Neural progenitor cell (in vitro differentiated cells): ENCODE data around the gene ABL1. TPM values are rescaled to one million over a fixed set of nuclear protein-coding genes. Genes with fewer than 3 reads are reported as not detected.

ENCODE experiments used
- DNase-seq: peaks from one replicate; pipeline ENCODE4 v3.0.0-alpha.2; 2016; ENCODE audit warnings: low spot score
- H2AFZ ChIP-seq: fragments of 200-600 bp; sonication (generic); replicated peaks from 2 replicates; pipeline ENCODE4 v1.6.1; 2016; ENCODE audit warnings: antibody characterized with exemption
- H3F3A ChIP-seq: fragments of 200-600 bp; sonication (generic); 2 replicates; pipeline ENCODE4 v1.6.1; 2016; ENCODE audit warnings: antibody characterized with exemption, low read depth
- H3K27ac ChIP-seq: fragments of 200-600 bp; sonication (generic); 2 replicates; pipeline ENCODE4 v1.5.1; 2016; ENCODE audit warnings: mild to moderate bottlenecking
- H3K27me3 ChIP-seq: fragments of 200-600 bp; sonication (generic); 2 replicates; pipeline ENCODE4 v1.6.1; 2016; ENCODE audit warnings: mild to moderate bottlenecking, moderate library complexity
- H3K36me3 ChIP-seq: fragments of 200-600 bp; sonication (generic); 2 replicates; pipeline ENCODE4 v1.5.1; 2016
- H3K4me1 ChIP-seq: fragments of 200-600 bp; sonication (generic); 2 replicates; pipeline ENCODE4 v1.6.1; 2016; ENCODE audit warnings: mixed run types
- H3K4me2 ChIP-seq: fragments of 200-600 bp; sonication (generic); 2 replicates; pipeline ENCODE4 v1.6.1; 2016
- H3K4me3 ChIP-seq: fragments of 200-600 bp; sonication (generic); 2 replicates; pipeline ENCODE4 v1.5.1; 2016
- H3K79me2 ChIP-seq: fragments of 200-600 bp; sonication (generic); 2 replicates; pipeline ENCODE4 v1.6.1; 2016; ENCODE audit warnings: low read depth
- H3K9ac ChIP-seq: fragments of 200-600 bp; sonication (generic); 2 replicates; pipeline ENCODE4 v1.6.1; 2016
- H3K9me3 ChIP-seq: fragments of 200-600 bp; sonication (generic); 2 replicates; pipeline ENCODE4 v1.5.1; 2016; ENCODE audit warnings: low read depth
- H4K20me1 ChIP-seq: fragments of 200-600 bp; sonication (generic); 2 replicates; pipeline ENCODE4 v1.6.1; 2016; ENCODE audit warnings: low read depth
- H3K27ac Mint-ChIP-seq: 3 replicates; pipeline ENCODE4 v1.8.0; 2021; ENCODE audit warnings: mixed read lengths
- H3K27me3 Mint-ChIP-seq: 2 replicates; pipeline ENCODE4 v1.8.0; 2022; ENCODE audit warnings: low read depth, mild to moderate bottlenecking, inconsistent platforms, moderate library complexity, mixed read lengths; ENCODE audit not compliant: insufficient read depth
- H3K36me3 Mint-ChIP-seq: 3 replicates; pipeline ENCODE4 v1.8.0; 2021; ENCODE audit warnings: mixed read lengths
- H3K4me1 Mint-ChIP-seq: 3 replicates; pipeline ENCODE4 v1.8.0; 2021; ENCODE audit warnings: mixed read lengths
- H3K4me3 Mint-ChIP-seq: 3 replicates; pipeline ENCODE4 v1.8.0; 2021; ENCODE audit warnings: mild to moderate bottlenecking, moderate library complexity, mixed read lengths
- H3K9me3 Mint-ChIP-seq: 3 replicates; pipeline ENCODE4 v1.8.0; 2020; ENCODE audit warnings: mixed read lengths
- EZH2 ChIP-seq: fragments of 200-600 bp; sonication (generic); IDR thresholded peaks from 2 replicates; pipeline ENCODE4 v1.6.1; 2017; ENCODE audit warnings: antibody characterized with exemption, mild to moderate bottlenecking, moderate library complexity
- EZH2phosphoT487 ChIP-seq: fragments of 200-600 bp; sonication (generic); IDR thresholded peaks from 2 replicates; pipeline ENCODE4 v1.6.1; 2017; ENCODE audit warnings: antibody characterized with exemption
- total RNA-seq: library from RNA; depleted of rRNA; stranded (reverse); fragments of >200 nt; gene quantifications from 2 replicates; pipeline ENCODE4 v1.2.3, GENCODE V29; 2015; ENCODE audit warnings: low replicate concordance
- TF ChIP-seq, protein P1 (sequence below): fragments of 200-600 bp; sonication (generic); IDR thresholded peaks from 2 replicates; pipeline ENCODE4 v1.5.1; 2017; ENCODE audit warnings: antibody characterized with exemption, mild to moderate bottlenecking

The ABL1 gene
- total RNA-seq, 1 donor from 2014 or later: 38.4 TPM

DNA sequence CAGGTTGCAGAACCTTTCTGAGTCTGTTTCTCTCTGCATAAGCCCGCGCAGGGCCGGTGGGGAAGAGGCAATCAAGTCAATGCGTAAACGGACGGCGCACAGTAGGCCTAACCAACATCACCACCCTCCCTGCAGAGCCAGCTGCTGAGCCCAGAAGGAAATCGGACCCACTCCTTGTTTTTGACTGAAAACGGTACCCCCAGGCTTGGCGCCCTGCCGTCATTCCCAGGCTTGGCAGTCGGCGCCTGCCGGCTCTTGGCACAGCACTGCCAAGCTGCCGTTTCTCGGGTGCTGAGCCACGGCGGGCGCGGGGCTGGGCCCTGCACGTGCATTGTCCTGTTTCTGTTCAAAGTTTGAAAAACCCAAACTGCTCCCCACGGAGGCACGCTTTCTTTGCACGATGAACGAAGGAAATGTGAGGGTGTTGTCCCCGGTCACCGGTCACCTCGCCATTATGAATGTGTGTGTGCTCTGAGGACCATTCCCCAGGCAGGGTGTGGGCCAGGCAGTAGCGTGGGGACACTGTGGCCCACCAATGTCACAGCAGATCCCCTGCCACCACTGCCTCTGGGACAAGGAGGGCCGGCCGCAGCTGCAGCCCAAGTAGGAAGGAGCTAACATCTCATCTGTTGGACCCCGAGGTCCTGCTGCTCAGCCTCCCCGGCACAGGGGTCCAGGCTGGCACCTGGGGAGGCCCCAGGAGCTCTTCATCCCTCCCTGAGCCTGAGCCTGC, 83.9 kb downstream of the ABL1 start:
- H3K4me3 ChIP-seq: no peak overlapping the region
- H3K27ac ChIP-seq: no peak overlapping the region
- H3K4me1 Mint-ChIP-seq: peaks cover 44% of the 10 kb centered on the region
- H2AFZ ChIP-seq: no peak overlapping the region
- TF ChIP-seq, protein P1, sequence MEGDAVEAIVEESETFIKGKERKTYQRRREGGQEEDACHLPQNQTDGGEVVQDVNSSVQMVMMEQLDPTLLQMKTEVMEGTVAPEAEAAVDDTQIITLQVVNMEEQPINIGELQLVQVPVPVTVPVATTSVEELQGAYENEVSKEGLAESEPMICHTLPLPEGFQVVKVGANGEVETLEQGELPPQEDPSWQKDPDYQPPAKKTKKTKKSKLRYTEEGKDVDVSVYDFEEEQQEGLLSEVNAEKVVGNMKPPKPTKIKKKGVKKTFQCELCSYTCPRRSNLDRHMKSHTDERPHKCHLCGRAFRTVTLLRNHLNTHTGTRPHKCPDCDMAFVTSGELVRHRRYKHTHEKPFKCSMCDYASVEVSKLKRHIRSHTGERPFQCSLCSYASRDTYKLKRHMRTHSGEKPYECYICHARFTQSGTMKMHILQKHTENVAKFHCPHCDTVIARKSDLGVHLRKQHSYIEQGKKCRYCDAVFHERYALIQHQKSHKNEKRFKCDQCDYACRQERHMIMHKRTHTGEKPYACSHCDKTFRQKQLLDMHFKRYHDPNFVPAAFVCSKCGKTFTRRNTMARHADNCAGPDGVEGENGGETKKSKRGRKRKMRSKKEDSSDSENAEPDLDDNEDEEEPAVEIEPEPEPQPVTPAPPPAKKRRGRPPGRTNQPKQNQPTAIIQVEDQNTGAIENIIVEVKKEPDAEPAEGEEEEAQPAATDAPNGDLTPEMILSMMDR: no peak
- no peak for TF ChIP-seq EZH2phosphoT487
- no peak for TF ChIP-seq EZH2
- peak overlapping the region; percentile 66 for H3K27ac Mint-ChIP-seq
- no peaks in the 10 kb centered on the region for H3K36me3 Mint-ChIP-seq
- H3F3A ChIP-seq: peaks cover 13% of the 10 kb centered on the region
- H3K9me3 Mint-ChIP-seq: peaks cover 3% of the 10 kb centered on the region
- H3K4me2 ChIP-seq: no peak overlapping the region
- H3K27me3 ChIP-seq: no peaks in the 10 kb centered on the region
- H3K27me3 Mint-ChIP-seq: peaks cover 33% of the 10 kb centered on the region
- no peaks in the 10 kb centered on the region for H3K9me3 ChIP-seq
- H3K4me3 Mint-ChIP-seq: no peak overlapping the region
- no peaks in the 10 kb centered on the region for H3K36me3 ChIP-seq
- no peak for DNase-seq
- H3K79me2 ChIP-seq: no peaks in the 10 kb centered on the region
- H3K4me1 ChIP-seq: peaks cover 44% of the 10 kb centered on the region
- H4K20me1 ChIP-seq: peaks cover 26% of the 10 kb centered on the region
- no peak overlapping the region for H3K9ac ChIP-seq

- Histone ChIP-seq H3K27ac (no peak overlapping the region), H3K4me2 (no peak overlapping the region), H3K4me1 (peaks cover 39% of the 10 kb centered on the region), H3K4me3 (no peak overlapping the region), H3K27me3 (no peaks in the 10 kb centered on the region), H3K9me3 (no peaks in the 10 kb centered on the region), H3K79me2 (no peaks in the 10 kb centered on the region), H3K36me3 (no peaks in the 10 kb centered on the region), H2AFZ (no peak overlapping the region), H3F3A (peaks cover 10% of the 10 kb centered on the region), H3K9ac (no peak overlapping the region), H4K20me1 (peaks cover 26% of the 10 kb centered on the region)
- Mint-ChIP-seq H3K4me3 (no peak overlapping the region), H3K27me3 (peaks cover 33% of the 10 kb centered on the region), H3K9me3 (peaks cover 3% of the 10 kb centered on the region), H3K36me3 (no peaks in the 10 kb centered on the region), H3K27ac (no peak overlapping the region), H3K4me1 (peaks cover 42% of the 10 kb centered on the region)
- no peak for DNase-seq
- no peak for TF ChIP-seq EZH2phosphoT487
- no peak for TF ChIP-seq EZH2
- TF ChIP-seq, protein P1: no peak
Observed at GRCh38 chr9:130919559-130920145, 84.6 kb downstream of the ABL1 start.

DNA sequence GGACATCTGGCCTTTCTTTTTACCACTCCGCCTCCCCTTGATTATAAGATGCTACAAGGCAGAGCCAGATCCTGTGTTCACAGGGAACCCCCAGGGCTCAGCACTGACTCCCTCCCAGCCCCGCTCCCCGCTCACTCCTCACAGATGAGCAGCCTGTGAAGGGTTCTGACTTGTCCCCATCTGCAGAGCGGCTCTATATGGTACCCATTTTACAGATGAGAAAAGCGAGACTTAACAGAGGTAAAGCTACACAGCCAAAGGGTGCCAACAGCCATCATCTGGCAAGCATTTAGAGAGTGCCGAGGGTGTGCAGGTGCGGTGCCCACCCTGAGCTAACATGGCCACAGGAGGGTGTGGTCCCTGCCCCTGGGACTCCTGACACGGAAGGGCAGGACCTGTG, 85.2 kb downstream of the ABL1 start:
- Histone ChIP-seq H3K9ac (no peak overlapping the region), H3K4me1 (peaks cover 39% of the 10 kb centered on the region), H3K27me3 (no peaks in the 10 kb centered on the region), H3K27ac (no peak overlapping the region), H4K20me1 (peaks cover 26% of the 10 kb centered on the region), H3K9me3 (no peaks in the 10 kb centered on the region), H3K4me2 (peak overlapping the region; percentile 45), H3K79me2 (no peaks in the 10 kb centered on the region), H2AFZ (no peak overlapping the region), H3K36me3 (no peaks in the 10 kb centered on the region), H3F3A (peaks cover 10% of the 10 kb centered on the region), H3K4me3 (no peak overlapping the region)
- DNase-seq: no peak
- Mint-ChIP-seq H3K27me3 (peaks cover 33% of the 10 kb centered on the region), H3K4me3 (no peak overlapping the region), H3K36me3 (no peaks in the 10 kb centered on the region), H3K27ac (peak overlapping the region; percentile 85), H3K9me3 (peaks cover 3% of the 10 kb centered on the region), H3K4me1 (peaks cover 42% of the 10 kb centered on the region)
- TF ChIP-seq EZH2phosphoT487: no peak
- TF ChIP-seq, protein P1: no peak
- no peak for TF ChIP-seq EZH2
